ENCODE results near the gene FBRSL1. TPM values are rescaled to one million over a fixed set of nuclear protein-coding genes. Genes with fewer than 3 reads are reported as not detected.

FBRSL1 gene
- total RNA-seq, 1 donor, result 23.7 TPM

DNA sequence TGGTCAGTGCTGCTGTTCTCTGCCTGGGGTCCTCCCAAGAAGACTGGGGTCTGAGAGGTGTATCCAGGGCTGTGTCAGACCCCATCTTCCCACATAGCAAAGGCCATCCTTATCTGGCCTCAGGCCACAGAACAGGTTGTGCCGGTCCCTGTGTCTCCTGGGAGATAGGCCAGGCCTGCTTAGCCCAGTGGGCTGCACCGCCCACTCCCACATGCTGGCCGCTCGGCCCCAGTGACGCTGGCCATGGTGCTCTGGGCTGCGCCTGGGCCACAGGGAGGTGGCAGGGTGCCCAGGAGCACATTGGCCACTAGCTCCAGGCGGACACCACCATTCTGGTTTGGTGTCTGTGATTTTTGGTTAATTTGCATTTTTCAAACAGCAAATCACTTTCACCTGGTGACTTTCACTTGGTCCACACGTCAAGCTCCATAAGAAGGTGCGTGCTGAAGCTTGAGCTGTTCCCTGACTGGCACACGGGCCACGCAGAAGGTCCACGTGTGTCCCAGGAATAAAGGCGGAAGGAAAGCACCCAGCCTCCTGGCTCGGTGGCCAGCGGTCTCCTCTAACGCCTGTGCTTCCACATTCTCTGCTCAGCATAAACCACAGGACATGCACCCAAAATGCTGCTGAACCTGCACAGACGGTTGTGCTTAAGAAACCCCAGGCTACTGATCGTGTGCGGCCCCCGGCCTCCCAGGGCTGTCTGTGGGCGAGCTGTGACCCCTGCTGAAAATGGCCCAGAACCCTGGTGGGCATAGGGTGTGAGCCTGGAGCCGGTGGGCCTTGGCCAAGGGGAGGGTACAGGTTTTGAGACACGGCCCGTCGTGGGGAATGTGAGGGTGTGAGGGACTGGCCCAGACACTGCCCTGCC lies 4.6 kb downstream of the FBRSL1 start:
- DNase-seq (ENCODE audit: low read depth in 2 of 3, low spot score in 2 of 3), result no peak

DNA sequence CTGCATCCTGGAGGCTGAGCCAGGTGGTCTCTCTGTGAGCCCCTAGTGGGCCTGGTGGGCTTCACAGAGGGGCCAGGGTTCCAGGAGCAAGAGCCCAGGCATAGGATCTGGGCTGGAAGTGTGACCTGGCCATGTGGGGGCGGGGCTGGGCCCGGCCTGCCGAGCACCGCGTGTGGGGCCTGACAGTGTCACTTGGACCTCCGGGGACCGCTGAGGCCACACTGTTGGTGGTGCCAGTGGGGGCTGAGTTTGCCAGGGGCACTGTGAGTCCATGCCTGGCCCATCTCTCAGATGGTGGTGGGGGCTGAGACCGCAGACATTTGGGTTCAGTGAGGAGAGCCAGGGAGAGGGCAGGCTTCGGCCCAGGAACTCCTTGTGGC lies 5.2 kb downstream of the FBRSL1 start:
- DNase-seq (ENCODE audit: low read depth in 2 of 3, low spot score in 2 of 3), result no peak

DNA sequence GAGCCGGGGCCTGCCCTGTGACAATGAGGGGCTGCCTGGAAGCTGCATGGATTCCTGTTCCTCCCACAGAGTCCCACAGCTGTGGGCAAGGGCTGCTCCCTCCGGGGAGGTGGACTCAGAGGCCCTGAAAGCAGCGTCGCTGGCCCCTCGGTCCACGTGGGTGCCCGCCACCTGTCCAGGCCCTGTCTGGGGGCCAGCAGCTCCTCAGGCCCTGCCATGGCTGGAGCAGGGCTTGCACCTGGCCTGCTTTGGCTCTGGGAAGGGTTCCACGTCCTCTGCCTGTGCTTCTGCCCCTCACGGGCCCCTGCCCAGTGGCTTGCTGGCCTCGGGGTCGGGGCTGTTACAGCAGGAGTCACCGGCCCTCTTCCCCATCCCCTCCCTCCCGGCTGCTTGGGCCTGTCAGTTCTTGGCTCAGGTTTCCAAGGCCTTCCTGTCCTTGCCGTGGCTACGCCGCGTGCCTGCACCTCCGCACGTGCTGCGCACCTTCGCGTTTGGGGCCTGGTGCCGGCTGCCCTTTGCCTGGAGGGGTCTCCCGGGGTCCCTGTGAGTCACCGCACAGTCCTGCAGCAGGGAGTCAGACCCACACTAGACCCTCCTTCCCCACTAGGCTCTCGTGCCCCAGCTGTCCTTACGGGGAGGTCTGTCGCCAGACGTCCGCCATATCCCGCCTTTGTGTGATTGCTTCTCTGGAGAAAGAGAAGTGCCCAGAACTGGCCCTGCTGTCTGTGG lies 5.8 kb downstream of the FBRSL1 start:
- DNase-seq (ENCODE audit: low read depth in 2 of 3, low spot score in 2 of 3), result no peak

DNA sequence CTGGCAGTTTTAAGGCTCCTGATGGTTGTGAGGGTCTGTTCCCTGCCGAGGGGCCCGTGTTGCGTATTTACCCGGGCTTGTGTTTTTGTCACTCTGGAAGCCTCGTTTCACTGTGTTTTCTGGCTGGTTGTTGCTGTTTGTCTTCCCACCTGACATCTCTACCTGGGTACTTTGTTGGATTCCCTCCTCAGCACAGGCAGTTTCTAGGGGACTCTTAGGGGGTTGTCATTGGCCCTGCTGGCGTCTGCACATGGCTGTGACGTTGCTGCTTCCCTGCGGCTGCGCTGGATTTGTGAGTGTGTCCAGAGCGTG lies 6.4 kb downstream of the FBRSL1 start:
- DNase-seq (ENCODE audit: low read depth in 2 of 3, low spot score in 2 of 3), result no peak

DNA sequence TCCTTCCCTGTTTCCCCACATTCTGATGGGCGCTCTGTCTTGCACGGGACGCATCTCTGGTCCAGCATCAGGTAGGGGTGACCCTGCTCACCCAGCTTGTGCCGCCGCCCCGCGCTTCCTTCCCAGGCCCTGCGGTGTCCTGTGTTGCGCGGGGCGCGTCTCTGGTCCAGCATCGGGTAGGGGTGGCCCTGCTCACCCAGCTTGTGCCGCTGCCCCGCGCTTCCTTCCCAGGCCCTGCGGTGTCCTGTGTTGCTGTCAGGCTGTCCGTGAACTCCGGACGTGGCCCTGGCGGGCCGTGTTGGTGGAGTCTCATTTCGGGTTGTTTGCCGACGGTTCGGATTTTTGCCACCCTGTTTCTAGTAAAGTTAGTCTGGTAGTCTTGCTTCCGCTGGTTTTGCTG lies 6.8 kb downstream of the FBRSL1 start:
- no peak for DNase-seq (ENCODE audit: low read depth in 2 of 3, low spot score in 2 of 3)

DNA sequence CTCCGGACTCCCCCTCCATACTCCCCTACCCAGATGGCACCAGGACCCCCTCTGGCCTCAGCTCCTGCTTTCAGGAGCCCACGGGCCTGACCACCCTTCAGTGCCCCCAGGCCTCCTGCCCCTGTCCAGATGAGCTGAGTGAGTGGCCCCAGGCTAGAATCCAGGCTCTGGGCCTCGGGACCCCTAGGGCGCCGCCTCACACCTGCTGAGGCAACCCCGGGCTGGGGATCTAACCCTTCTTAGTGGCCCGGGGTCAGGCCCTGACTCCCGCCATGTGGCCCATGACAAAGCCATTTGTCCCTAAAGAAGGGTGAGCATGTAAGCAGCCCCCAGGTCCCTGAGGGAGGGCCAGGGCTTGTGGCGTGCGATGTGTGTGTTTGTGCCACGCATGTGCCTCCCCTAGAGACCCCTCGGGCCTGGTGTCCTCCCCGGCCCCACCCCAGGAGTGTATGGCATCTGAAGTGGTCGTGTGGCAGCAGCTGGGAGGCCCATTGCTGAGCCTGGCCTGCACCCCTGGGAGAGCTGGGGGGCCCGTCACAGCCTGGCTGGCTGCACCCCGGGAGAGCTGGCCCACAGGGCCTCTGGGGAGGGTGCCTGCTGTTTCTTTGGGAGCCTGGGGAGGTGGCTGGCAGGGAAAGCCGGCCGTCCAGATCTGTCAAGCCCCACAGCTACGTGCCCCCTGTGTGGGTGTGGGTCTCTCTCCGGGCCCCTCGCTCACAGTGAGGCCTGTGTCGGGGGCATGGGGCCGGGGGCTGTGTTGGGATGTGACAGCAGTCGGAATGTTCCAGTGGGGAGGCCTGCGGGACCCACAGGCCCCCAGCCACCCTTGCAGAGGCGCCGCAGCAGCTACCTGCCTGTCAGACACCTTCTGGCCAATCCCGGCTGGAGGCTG lies 7.8 kb downstream of the FBRSL1 start:
- no peak for DNase-seq (ENCODE audit: low read depth in 2 of 3, low spot score in 2 of 3)

DNA sequence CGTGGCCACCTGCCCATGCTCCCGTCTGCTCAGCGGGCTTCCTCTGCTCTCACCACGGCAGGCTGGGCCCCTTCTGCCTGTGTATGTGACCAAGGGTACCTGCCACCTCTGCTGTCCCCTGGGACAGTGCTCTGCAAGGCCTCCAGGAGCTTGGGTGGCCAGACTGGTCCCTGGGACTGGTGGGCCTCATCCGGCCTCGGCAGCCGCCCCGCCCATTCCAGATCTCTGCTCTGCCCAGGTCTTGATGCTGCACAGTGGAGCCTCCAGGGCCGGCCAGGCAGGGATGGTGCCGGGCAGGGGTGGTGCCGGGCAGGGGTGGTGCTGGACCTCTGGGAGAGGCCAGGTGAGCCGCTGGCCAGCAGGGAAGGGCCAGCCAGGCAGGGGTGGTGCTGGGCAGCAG lies 9.0 kb downstream of the FBRSL1 start:
- DNase-seq (ENCODE audit: low read depth in 2 of 3, low spot score in 2 of 3), result no peak

DNA sequence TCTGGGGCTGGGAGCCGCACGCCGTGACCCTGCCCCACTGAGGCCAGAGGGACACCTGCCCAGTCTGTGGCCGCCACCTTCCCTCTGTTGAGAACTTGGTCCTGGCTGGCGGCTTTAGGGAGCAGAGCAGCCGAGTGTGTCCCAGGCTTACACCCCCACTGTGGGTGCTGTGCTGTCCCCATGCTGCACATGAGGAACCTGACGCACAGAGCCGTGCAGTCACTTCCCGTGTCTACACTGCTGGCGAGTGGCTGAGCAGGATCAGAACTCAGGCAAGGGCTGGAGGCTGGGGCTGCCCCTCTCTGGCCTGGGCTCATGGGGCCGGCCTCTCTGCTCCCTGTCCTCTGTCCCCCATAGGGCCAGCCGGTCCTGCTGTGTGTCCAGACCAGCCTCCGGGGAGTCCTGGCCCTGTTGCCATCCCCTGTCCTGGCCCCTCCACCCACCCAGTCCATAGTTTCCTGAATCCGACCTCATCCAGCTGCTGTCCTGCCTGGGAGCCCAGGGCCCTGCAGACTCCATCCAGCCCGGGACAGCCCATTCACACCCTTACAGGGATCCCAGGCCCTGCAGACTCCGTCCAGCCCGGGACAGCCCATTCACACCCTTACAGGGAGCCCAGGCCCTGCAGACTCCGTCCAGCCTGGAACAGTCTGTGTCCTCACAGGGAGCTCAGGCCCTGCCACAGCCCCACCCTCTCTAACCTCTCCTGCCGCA lies 10.3 kb downstream of the FBRSL1 start:
- DNase-seq (ENCODE audit: low read depth in 2 of 3, low spot score in 2 of 3), result no peak

DNA sequence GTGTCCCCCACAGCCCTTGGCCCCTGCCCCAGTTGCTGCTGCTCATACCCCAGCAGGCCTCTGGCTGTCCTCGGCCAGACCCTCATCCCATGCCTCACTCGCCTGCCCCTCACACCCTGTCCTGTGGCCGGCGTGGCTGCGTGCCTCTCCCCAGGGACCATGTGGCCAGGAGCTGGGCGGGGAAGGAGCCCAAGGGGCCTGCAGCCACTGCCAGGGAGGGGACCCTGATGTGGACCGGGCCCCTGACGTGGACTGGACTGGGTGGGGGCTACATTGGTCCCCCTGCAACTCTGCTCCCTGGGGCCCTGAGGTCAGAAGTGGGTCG lies 10.9 kb downstream of the FBRSL1 start:
- no peak for DNase-seq (ENCODE audit: low read depth in 2 of 3, low spot score in 2 of 3)

DNA sequence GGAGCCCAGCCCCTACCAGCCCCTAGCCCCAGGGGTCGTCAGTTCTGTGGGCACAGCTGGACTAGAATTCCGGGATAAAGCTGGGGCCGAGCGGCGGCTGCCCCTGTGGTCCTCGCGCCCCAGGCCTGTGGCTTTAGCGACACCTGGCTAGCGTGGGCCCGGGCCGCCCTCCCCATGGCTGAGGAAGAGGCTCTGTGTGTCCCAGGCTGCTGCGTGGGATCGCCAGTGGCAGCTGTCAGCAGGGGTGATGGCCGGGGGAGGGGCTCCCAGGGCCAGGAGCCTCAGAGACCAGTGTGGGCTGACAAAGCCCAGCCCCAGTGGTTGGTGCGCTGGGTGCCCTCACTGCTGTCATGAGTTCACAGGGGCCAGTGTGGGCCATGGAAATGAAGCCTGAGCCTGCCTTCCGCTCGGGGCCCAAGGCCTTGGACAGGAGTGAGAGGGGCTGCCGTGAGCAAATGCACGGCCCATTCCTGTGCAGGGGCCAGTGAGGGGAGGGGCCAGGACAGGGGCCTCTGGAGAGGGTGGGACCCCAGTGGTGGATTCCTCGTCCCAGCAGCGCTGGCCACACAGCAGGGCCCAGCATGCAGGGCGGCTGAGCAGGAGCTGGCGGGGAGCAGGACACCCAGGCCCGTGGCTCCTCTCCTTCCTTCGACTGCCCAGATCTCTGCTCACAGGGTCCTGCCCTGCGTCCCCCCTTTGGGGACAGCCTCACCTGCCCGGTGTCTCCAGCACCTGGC lies 11.4 kb downstream of the FBRSL1 start:
- no peak for DNase-seq (ENCODE audit: low read depth in 2 of 3, low spot score in 2 of 3)

DNA sequence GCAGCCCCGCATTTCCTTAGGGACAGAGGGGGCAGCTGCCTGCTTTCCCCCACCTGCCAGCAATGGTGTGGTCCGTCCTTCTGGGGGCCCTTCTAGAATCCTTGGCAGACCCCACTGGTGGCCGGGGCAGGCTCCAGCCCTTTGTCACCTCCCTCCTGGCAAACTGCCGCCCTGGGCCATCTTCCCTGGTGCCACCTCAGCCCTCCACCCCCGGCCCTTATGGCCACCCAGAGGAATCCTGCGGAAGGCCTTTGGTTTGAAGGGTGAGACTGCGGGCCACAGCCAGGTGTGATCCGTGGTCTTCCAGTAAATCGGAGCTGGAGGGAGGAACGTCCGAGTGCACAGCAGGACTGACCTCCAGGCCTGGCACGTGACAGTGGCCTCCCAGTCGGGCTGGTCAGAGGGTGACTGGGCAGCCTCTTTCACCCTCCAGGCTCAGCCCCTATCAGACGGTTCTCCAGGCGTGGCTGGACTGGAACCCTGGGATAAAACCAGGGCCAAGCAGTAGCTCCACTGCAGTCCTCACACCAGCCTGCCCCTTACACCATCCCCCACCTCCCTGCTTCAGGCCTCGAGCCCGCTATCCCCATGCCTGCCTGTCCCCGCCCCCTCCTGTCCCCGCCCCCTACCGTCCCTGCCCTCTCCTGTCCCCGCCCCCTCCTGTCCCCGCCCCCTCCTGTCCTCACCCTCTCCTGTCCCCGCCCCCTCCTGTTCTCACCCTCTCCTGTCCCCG lies 12.4 kb downstream of the FBRSL1 start:
- no peak for DNase-seq (ENCODE audit: low read depth in 2 of 3, low spot score in 2 of 3)

DNA sequence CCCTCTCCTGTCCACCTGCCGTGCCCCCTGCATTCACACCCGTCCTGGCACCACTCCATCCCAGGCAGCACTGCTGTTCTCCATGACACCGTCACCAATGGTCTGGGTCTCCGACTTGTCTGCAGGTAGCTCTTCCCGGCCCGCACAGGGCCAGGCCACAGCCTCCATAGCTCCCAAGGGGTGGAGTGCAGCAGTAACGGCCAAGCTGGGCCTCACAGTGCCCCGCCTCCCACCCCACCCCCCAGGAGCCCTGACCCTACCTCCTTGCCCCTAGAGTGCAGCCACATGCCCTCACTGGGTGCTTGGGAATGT lies 12.9 kb downstream of the FBRSL1 start:
- DNase-seq (ENCODE audit: low read depth in 2 of 3, low spot score in 2 of 3), result no peak

DNA sequence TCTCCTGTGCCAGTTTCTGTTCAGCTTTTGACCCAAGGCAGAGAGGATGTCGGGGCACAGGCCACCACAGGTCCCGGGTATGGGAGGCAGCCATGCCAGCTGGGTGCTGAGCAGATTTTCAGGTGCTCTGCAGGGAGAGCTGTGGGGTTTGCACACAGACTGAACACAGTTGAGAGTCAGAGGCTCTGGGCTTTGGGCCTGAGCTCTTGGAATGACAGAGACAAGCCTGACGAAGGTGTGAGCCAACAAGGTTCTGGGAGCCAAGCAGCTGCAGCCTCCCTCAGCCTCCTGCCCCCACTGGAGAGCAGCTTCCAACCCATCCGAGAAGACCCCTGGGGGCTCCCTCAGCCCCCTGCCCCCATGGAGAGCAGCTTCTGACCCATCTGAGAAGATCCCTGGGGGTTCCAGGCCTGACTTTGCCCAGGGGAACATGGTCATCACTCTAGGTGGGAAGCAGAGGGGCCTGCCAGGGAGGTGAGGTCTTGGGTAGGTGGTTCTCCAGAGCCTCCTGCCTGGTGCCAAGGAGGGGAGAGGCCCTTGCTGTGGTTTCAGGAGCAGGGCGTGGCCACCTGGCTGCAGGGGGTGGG lies 13.8 kb downstream of the FBRSL1 start:
- no peak for DNase-seq (ENCODE audit: low read depth in 2 of 3, low spot score in 2 of 3)

DNA sequence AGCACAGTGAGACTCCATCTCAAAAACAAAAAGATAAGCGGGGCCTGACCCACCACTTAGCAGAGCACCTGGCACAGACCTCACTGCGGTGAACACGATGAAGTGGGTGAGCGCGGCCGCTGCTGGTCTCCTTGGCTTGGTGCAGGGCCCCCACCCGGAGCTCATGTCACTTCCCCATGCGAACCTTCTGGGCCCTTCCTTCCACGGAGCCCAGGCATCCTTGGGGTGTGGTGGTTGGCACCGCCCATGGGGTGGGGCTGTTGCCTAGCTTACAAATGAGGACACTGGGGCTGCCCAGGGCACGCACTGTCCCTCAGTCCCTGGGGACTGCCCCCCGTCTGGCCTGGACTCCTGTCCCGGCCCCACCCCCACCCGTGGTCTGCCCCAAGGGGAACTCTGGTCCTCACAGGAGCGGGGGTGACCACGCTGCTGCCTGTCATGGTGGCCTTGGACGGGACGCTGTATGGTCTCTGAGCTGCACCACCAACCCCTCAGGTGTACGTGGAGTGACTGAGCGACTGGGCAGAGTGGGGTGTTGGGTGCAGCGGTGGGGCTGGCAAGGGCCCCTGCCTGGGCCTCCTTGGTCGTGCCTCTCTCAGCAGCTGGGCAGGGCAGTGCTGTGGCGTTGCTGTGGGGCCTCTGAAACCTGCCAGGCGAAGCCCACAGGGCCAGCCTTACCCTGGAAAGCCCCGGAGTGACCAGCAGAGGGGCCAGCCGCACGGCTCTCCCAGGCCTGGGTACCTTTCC lies 15.3 kb downstream of the FBRSL1 start:
- DNase-seq (ENCODE audit: low read depth in 2 of 3, low spot score in 2 of 3), result peak in 2 of 3 donors; percentile 81 to 90

DNA sequence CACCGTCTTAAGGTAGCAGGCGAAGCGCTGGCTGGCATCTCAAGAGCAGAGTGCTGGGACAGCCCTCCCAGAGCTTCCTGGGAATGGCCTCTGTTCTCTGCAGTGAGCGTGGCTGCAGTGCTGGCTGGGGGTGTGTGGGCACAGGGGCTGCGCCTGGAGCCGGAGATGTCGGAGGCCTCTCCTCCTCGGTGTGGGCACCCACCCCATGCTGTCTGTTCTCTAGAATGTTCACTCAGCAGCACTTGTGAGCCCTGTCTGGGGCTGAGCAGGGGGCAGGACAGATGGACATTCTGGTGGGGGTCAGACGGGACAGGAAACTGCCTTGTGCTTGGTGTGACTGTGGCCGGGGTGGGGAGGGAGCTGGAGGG lies 15.9 kb downstream of the FBRSL1 start:
- DNase-seq (ENCODE audit: low read depth in 2 of 3, low spot score in 2 of 3), result no peak

DNA sequence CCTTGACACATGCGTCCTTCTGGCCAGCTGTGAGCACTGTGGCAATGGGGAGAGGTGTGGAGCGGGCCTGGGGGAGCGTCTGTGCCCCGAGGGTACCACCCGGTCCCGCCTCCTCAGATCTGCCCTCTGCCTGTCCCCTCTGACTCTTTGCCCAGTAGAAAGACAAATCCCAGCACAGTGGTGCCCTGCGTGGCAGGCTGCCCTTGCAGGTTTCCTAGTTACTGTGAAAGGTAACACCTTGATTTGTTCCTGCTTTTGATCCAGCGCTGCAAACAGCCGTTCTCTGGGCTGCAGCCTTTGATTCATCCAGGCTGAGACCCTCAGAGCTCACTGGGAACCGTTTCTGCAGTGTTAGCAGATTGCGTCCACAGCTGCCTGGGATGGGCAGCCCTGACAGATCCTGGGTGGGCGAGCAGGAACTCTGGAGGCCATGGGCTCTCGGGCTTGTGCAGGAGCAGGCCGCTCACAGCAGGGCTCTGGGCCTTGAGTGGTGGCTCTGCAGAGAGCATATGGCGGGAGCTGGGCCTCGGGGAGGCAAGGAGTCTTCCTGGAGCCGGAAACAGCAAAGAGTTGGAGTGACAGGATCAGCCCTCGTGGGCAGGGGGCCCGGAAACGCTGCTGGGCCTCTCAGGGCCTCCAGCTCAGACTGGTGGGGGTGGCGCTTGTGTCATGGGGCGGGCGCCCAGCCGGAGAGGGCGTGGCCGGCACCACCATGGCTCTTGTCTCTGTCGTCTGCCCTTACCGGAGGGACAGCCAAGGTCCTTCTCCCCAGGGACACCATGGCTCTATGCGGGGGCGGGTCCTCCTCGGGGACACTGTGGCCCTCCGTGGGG lies 16.6 kb downstream of the FBRSL1 start:
- peak in 2 of 3 donors; percentile 48 to 68 for DNase-seq (ENCODE audit: low read depth in 2 of 3, low spot score in 2 of 3)

DNA sequence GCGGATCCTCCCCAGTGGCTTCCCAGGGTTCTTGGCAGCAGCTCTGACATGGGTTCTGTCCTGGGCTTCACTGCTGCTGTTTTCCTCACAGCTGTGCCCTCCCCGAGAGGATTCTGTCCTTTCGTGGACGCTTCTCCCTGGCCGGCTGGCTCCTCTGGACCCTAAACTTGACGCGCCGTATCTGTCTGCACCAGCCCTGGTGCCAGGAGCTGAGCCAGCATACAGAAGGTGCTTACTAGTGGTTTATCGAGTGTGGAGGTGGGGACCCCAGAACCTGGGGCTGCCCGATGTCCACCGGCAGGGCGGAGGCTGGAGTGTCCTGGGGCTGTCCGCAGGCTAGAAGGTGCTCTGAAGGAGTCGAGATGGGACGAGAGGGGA lies 17.2 kb downstream of the FBRSL1 start:
- DNase-seq (ENCODE audit: low read depth in 2 of 3, low spot score in 2 of 3), result no peak

Data from hematopoietic multipotent progenitor cell (in vitro differentiated cells).